ENCODE data around the gene TMEM168.
"Not testable (repeated sequence)": the region's sequence is repeated elsewhere in the genome, so short reads cannot be mapped to it uniquely, and the experiment has no call there.

The TMEM168 gene, protein sequence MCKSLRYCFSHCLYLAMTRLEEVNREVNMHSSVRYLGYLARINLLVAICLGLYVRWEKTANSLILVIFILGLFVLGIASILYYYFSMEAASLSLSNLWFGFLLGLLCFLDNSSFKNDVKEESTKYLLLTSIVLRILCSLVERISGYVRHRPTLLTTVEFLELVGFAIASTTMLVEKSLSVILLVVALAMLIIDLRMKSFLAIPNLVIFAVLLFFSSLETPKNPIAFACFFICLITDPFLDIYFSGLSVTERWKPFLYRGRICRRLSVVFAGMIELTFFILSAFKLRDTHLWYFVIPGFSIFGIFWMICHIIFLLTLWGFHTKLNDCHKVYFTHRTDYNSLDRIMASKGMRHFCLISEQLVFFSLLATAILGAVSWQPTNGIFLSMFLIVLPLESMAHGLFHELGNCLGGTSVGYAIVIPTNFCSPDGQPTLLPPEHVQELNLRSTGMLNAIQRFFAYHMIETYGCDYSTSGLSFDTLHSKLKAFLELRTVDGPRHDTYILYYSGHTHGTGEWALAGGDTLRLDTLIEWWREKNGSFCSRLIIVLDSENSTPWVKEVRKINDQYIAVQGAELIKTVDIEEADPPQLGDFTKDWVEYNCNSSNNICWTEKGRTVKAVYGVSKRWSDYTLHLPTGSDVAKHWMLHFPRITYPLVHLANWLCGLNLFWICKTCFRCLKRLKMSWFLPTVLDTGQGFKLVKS

DNA sequence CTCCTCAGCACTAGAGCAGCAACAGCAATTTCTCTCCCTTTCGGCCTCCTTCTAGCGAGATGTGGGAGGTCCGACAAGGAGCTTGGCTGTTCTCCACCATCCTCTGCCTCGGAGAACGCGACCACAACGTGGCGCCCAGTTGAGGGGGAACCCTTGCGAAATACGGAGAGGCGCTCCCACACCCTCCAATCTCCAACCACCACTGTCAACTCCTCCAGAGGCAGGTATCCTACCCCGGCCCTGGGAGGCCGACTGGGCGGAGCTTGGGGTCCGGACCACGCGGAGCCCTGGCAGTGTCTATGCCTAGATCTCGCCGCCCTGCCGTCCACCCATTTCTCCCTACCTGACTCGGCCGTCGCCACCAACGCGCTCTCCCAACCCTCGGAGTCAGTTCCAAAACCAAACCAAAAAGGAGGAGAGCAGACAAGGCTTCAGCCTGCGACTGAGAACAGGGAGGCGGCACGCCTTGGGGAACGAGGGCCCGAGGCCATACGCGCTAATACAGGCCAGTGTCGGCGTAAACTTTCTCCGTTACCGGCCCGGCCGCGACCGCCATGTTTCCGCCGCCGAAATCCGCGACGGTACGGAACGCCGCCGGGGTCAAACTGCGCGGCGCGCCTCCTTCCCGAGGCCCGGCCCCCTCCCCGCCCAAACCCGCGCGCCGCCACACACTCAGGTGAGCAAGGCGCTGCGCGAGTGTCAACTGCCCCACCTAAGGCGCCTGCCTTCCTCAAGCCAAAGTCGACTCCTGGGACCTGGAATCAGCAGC is at the start of gene TMEM168:
TMEM168 (minus strand) TSS at position 577 of the 769 bp plus-strand sequence. CDS start 5,568 bp downstream, outside the sequence.
- DNase-seq = peak; percentile 74

GRCh38 chr7:112835928-112836327 is 45.7 kb upstream of the TMEM168 start:
- not testable (repeated sequence) for DNase-seq

DNA sequence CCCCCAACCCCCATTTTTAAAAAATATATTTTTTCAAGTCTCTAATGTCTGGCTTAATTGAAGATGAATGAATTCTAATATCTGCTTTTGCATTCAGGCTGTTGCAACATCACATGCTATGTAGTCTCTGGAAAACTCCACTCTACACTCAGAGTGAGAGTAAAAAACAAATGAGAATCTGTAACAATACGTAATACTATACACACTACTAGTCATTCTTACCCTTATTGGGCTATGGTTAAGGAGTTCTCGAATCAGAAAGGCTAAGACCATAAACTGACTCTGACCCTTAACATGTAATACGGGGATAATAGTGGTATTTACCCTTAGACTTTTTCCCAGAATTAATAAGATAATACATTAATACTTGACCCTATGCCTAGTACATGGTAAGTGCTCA is 42.9 kb upstream of the TMEM168 start:
- no peak for DNase-seq

GRCh38 chr7:112830769-112831168 is 40.6 kb upstream of the TMEM168 start:
- no peak for DNase-seq

DNA sequence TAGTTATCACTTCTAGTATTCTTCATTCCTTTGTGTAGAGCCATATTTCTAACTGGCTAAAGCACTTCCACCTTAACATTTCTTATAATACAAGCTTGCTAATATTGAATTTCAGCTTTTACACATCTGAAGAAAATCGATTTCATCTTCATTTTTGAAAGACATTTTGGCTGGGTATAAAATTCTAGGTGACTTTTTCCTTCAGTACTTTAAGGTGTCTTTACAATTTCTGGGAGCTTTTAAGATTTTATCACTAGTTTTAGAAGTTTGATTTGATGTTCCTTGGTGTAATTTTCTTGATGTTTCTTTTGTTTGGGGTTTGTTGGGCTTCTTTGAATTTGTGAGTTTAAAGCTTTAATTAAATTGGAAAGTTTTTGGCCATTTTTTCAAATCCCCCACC is 38.5 kb upstream of the TMEM168 start:
- no peak for DNase-seq

DNA sequence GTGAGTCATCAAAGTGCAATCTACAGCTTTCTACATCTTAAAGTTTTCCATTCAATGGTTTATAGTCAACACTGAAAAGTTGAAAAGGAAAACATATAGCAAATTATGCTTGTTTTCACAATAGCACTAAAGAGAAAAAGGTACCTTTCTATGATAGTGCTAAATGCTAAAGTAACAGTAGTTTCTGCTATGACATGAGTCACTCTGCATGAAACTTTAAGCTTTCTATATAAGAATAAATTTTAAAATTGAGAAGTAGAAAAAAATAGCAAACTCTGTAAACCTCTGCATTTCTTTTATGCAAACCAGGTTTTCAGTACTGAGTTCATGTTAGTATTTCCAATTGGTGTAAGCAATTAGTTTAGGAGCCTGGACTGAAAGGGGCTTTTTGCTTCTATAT is 31.2 kb upstream of the TMEM168 start:
- no peak for DNase-seq

GRCh38 chr7:112819536-112819935 is 29.3 kb upstream of the TMEM168 start:
- DNase-seq = no peak

DNA sequence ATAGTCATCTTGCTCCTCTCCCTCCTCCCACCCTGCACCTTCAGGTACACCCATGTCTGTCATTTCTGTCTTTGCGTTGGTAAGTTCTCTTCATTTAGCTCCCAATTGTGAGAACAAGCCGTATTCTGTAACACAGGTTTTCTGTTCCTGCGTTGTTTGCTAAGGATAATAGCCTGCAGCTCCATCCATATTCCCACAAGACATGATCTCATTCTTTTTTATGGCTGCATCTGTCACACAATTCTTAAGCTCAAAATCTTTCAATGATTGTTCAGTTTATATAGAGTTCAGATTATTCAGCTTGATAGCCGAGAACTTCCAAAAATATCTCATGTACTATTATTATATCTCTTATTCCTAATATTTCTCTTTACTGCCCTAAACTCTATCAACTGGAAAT is 16.0 kb upstream of the TMEM168 start:
- no peak for DNase-seq

- no peak for DNase-seq
These were observed 12.2 kb upstream of the TMEM168 start for GRCh38 chr7:112802406-112802805.

DNA sequence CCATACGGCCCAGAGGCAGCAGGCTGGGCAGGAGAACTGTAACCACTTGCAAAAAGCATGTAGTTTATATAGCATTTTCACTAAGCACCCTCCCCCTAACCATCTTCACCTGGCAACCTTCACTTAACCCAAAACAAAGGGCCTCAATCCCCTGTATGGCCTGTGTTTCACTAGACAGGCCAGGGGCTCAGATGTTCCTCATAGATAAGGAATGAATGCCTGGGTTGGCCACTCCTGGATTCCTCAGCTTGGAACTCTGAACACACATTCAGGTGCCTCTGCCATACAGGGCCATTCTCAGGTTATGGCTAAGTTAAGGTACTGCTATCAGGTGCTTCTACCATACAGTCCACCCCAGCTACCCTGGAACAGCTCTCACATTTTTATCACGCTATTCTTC is 10.3 kb upstream of the TMEM168 start:
- no peak for DNase-seq

DNA sequence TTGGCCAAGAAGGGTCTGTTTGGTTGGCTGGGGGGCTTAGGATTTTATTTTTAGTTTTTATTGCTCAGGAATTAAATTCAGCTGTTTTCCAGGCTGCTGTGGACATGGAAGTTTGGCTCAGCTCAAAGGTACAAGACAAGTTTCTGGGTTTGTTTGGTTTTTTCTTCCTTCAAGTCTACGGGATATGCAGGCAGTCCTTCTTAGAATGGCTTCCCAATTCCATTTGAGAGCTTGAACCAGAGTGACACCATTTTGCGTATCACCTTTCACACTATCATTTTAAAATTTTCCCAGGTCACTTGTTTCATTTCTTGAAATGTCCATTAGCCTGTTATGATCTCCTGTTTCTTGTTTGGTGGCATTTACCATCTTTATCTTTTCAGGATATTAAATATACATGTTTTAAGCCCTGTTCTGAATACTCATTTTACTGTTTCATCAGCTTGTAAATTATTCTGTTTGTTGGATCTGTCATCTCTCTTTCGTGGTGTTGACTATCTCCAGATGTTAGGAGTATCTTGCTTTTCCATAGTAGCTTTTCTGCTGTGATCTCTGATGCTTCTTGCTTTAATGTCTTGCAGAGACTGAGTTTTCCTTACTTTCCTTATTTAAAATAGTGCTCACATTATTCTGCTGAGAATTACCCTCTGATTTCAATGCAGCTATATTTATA is 9.4 kb upstream of the TMEM168 start:
- DNase-seq = no peak

GRCh38 chr7:112798274-112799159 is 8.3 kb upstream of the TMEM168 start:
- no peak for DNase-seq

DNA sequence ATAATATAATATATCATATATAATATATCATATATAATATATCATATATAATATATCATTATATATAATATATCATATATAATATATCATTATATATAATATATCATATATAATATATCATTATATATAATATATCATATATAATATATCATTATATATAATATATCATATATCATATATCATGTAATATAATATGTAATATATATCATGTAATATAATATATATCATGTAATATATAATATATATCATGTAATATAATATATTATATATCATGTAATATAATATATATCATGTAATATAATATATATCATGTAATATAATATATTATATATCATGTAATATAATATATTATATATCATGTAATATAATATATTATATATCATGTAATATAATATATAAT is 6.4 kb upstream of the TMEM168 start:
- DNase-seq = not testable (repeated sequence)

DNA sequence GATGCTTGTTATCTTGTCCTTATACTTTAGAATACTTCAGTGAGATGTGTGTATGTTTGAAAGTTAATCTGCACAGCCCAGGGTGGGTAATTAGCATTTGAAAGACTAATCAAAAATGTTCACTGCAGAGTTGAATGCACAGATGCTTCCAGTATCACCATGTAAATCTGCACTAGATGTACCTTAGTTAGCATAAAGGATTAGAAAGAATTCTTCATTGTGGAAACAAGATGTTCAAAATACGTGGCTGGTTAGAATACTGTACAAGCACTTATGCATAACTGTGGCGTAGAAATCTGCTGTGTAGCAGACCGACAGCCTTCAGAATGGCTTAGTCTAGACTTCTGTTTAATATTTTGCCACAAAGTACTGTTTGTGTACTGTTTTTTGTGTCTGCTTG is 2.2 kb upstream of the TMEM168 start:
- DNase-seq = no peak

DNA sequence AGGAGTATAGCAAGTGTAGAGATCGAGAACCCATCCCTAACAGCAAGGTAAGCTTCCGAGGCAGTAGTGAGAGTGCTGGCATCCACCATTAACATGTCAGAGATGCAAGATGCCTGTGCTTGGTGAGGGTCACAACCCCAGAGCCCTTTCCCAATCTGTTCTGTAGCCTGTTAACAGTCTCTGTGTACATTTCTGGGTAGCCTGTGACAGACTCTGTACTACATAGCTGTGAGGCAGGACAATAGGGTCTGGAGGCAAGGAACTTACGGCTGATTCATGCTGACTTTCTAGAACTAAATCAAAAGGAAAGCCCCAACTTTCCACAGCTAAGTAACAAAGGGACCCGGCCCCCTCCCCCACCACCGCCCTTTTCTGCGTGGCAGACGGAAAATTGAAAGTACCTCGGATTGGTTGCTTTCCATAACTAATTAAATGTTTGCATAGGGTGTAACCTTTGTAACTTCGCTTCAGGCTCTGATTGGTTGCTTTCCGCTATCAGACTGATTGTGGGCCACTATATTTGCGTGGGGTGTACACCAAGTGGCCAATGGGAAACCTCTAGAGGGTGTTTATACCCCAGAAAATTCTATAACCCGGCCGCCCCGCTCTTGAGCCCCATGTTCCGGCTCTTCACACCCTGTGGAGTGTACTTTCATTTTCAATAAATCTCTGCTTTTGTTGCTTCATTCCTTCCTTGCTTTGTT is 1.4 kb upstream of the TMEM168 start:
- DNase-seq = no peak

GRCh38 chr7:112790586-112791003 is 402 bp upstream of the TMEM168 start:
- DNase-seq = peak; percentile 53

GRCh38 chr7:112789453-112789816 is 758 bp downstream of the TMEM168 start:
- DNase-seq = no peak

- no peak for DNase-seq
These were observed 1.3 kb downstream of the TMEM168 start for GRCh38 chr7:112788778-112789343.

GRCh38 chr7:112784603-112785002 is 5.6 kb downstream of the TMEM168 start:
- no peak for DNase-seq

DNA sequence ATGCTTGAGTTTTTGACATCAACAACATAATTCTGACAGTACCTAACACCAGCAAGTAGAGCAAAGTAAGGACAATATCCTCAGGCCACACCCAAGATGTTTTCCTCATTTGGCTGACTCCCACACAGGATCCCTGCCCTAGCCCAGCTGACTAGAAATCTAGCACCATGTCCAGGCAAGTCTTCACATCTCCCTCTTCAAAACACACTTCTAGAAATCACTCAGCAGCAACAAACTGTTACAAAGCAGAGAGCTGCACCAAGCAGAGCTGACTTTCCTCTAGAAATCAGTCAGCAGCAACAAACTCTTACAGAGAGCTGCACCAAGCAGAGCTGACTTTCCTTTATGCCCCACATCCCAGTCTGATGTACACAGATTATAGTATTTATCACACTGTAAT is 7.7 kb downstream of the TMEM168 start:
- no peak for DNase-seq

DNA sequence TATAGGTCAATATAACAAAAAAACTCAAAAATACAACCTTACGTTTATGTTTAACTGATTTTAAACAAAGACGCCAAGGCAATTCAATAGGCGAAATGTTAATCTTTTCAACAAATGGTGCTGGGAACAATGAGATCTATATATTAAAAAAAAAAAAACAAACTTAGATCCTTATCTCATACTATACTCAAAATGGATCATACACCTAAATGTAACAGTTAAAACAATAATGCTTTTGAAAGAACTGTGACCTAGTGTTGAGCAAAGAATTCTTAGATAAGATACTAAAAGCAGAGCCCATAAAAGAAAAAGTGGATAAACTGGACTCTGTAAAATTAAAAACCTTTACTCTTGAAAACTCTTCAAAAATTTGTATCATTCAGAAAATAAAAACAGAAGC is 8.6 kb downstream of the TMEM168 start:
- no peak for DNase-seq
